Superior temporal gyrus (tissue), 1 donor: Measurements from ENCODE around the gene TMEM81.

Experiments used
- DNase-seq: peaks from one replicate; pipeline ENCODE4 v3.0.0-alpha.2; 2016; ENCODE audit errors: extremely low spot score

Gene TMEM81

GRCh38 chr1:205037539-205037938 is 46.7 kb downstream of the TMEM81 start:
- DNase-seq, result no peak
